HepG2 (cell line): ENCODE measurements around the gene TOP1. TPM values are rescaled to one million over a fixed set of nuclear protein-coding genes. Genes with fewer than 3 reads are reported as not detected.

ENCODE experiments used
- CEBPZ ChIP-seq: IDR thresholded peaks from 2 replicates; pipeline ENCODE4 v1.6.1; 2012; ENCODE audit warnings: low read length, improper control_type of control experiment
- CHCHD3 ChIP-seq: sonication (generic); formaldehyde crosslinking; IDR thresholded peaks from 2 replicates; pipeline ENCODE4 v1.8.0; 2022; ENCODE audit warnings: mild to moderate bottlenecking, missing genetic modification reagents, moderate library complexity
- DMTF1 ChIP-seq: sonication (generic); formaldehyde crosslinking; IDR thresholded peaks from 2 replicates; pipeline ENCODE4 v1.4.0; 2020; ENCODE audit warnings: mild to moderate bottlenecking, missing genetic modification reagents
- DNMT1 ChIP-seq: sonication (generic); formaldehyde crosslinking; IDR thresholded peaks from 2 replicates; pipeline ENCODE4 v1.5.1; 2020; ENCODE audit warnings: mild to moderate bottlenecking, missing genetic modification reagents
- DNMT3B ChIP-seq: conservative IDR thresholded peaks from 2 replicates; pipeline ENCODE4 v1.6.1; 2016; ENCODE audit warnings: missing biosample characterization, control low read depth
- FOXM1 ChIP-seq: sonication (generic); formaldehyde crosslinking; IDR thresholded peaks from 2 replicates; pipeline ENCODE4 v1.5.0; 2020; ENCODE audit warnings: missing genetic modification reagents
- GABPB1 ChIP-seq: IDR thresholded peaks from 2 replicates; pipeline ENCODE4 v1.6.1; 2016; ENCODE audit warnings: mild to moderate bottlenecking, missing genetic modification reagents, moderate library complexity, missing compliant biosample characterization
- HNRNPH1 ChIP-seq: fragments of 200-400 bp; formaldehyde crosslinking; optimal IDR thresholded peaks from 2 replicates; pipeline ENCODE3; 2017; ENCODE audit warnings: mild to moderate bottlenecking, low read depth, low read length
- MAZ ChIP-seq, 2 experiments: sonication (generic) in 1 of 2; formaldehyde crosslinking in 1 of 2; IDR thresholded peaks; 2 replicates each; pipeline versions ENCODE4 v1.5.0 to v1.6.1; 2012 to 2020; ENCODE audit warnings: low read depth in 2 of 2, mild to moderate bottlenecking in 2 of 2, borderline replicate concordance in 1 of 2, improper control_type of control experiment in 1 of 2, low read length in 1 of 2, missing genetic modification reagents in 1 of 2, moderate library complexity in 1 of 2
- RAD21 ChIP-seq: fragments of 450-650 bp; formaldehyde crosslinking; IDR thresholded peaks from 2 replicates; pipeline ENCODE4 v1.5.0; 2020; ENCODE audit warnings: mild to moderate bottlenecking
- RNF2 ChIP-seq: fragments of 450-650 bp; conservative IDR thresholded peaks from 2 replicates; pipeline ENCODE4 v1.6.1; 2016; ENCODE audit warnings: low read depth
- THAP7 ChIP-seq: sonication (generic); formaldehyde crosslinking; IDR thresholded peaks from 2 replicates; pipeline ENCODE4 v1.8.1; 2023; ENCODE audit warnings: mild to moderate bottlenecking, missing genetic modification reagents
- TOE1 ChIP-seq: sonication (generic); formaldehyde crosslinking; IDR thresholded peaks from 2 replicates; pipeline ENCODE4 v1.4.0; 2020; ENCODE audit warnings: mild to moderate bottlenecking, missing genetic modification reagents
- YY1 ChIP-seq: IDR thresholded peaks from 2 replicates; pipeline ENCODE4 v1.6.1; 2011; ENCODE audit warnings: low read length, low read depth, moderate library complexity, mild to moderate bottlenecking; ENCODE audit not compliant: insufficient read depth, insufficient replicate concordance
- ZBTB7A ChIP-seq: sonication (generic); formaldehyde crosslinking; IDR thresholded peaks from 2 replicates; pipeline ENCODE4 v1.8.0; 2022; ENCODE audit warnings: mild to moderate bottlenecking, missing genetic modification reagents
- ZFP37 ChIP-seq: sonication (generic); formaldehyde crosslinking; IDR thresholded peaks from 2 replicates; pipeline ENCODE4 v1.4.0; 2020; ENCODE audit warnings: missing genetic modification reagents, borderline replicate concordance
- ZIK1 ChIP-seq: sonication (generic); formaldehyde crosslinking; IDR thresholded peaks from 2 replicates; pipeline ENCODE4 v1.5.0; 2020; ENCODE audit warnings: mild to moderate bottlenecking, low read depth, missing genetic modification reagents, borderline replicate concordance
- ZKSCAN1 ChIP-seq: fragments of 150-350 bp; IDR thresholded peaks from 2 replicates; pipeline ENCODE4 v1.6.1; 2014; ENCODE audit warnings: low read length
- ZNF10 ChIP-seq: sonication (generic); formaldehyde crosslinking; IDR thresholded peaks from 2 replicates; pipeline ENCODE4 v1.4.0; 2020; ENCODE audit warnings: mild to moderate bottlenecking, low read depth, missing genetic modification reagents, borderline replicate concordance
- ZNF253 ChIP-seq: sonication (generic); formaldehyde crosslinking; IDR thresholded peaks from 2 replicates; pipeline ENCODE4 v1.8.0; 2022; ENCODE audit warnings: mild to moderate bottlenecking, missing genetic modification reagents, borderline replicate concordance
- ZNF3 ChIP-seq: IDR thresholded peaks from 2 replicates; pipeline ENCODE4 v1.7.0; 2017; ENCODE audit warnings: inconsistent platforms
- ZNF335 ChIP-seq: sonication (generic); formaldehyde crosslinking; IDR thresholded peaks from 2 replicates; pipeline ENCODE4 v1.4.0; 2020; ENCODE audit warnings: missing genetic modification reagents
- ZNF441 ChIP-seq: sonication (generic); formaldehyde crosslinking; IDR thresholded peaks from 2 replicates; pipeline ENCODE4 v1.7.0; 2021; ENCODE audit warnings: missing genetic modification reagents, borderline replicate concordance
- ZNF674 ChIP-seq: sonication (generic); formaldehyde crosslinking; IDR thresholded peaks from 2 replicates; pipeline ENCODE4 v1.5.0; 2020; ENCODE audit warnings: low read depth, mild to moderate bottlenecking, missing genetic modification reagents
- ZNF746 ChIP-seq: sonication (generic); formaldehyde crosslinking; IDR thresholded peaks from 2 replicates; pipeline ENCODE4 v1.8.0; 2022; ENCODE audit warnings: mild to moderate bottlenecking, missing genetic modification reagents
- polyA plus RNA-seq, 8 experiments: library from polyadenylated mRNA; depleted of rRNA in 3 of 8; stranded (reverse) in 7 of 8; unstranded in 1 of 8; fragments of >200 nt; fragmentation: Illumina TruSeq in 4 of 8; extraction: Trizol in 4 of 8; gene quantifications; 2 replicates each; pipeline versions ENCODE4 v1.2.1 to v1.2.3, GENCODE V29; 2011 to 2016; ENCODE audit warnings: low read depth in 4 of 8, missing spikeins in 1 of 8, mixed read lengths in 1 of 8; ENCODE audit not compliant: insufficient read depth in 1 of 8
- total RNA-seq, 5 experiments: library from RNA; depleted of rRNA; stranded (reverse); fragments of >200 nt; fragmentation: Illumina TruSeq; extraction: Trizol; gene quantifications; 2 replicates each; pipeline ENCODE4 v1.2.3, GENCODE V29; 2016; ENCODE audit warnings: low read depth in 1 of 5

TOP1 gene
- total and polyA plus RNA-seq, 2 of the 13 experiments (the other 11 are each of a cell fraction or from before 2014, with no cell fraction given), result 10.2 to 19.4 TPM

GRCh38 chr20:41038878-41039404, 10.3 kb downstream of the TOP1 start (continued):
- TF ChIP-seq DMTF1 (CRISPR knock-in tag) (peak; percentile 65; the same call in 1 of the 2 replicates), ZFP37 (CRISPR knock-in tag) (no peak), ZIK1 (CRISPR knock-in tag) (0 out of 2 replicates have a peak, but pooled peaks have one; percentile 44), GABPB1 (peak; percentile 52), ZKSCAN1 (no peak), ZNF335 (CRISPR knock-in tag) (0 out of 2 replicates have a peak, but pooled peaks have one; percentile 19), THAP7 (CRISPR knock-in tag) (no peak), ZNF674 (CRISPR knock-in tag) (no peak), MAZ (IDR thresholded peaks at IDR 0.05; ENCODE audit: borderline replicate concordance, low read depth, low read length) (no peak), MAZ (CRISPR knock-in tag; IDR thresholded peaks at IDR 0.05; ENCODE audit: low read depth) (peak; percentile 29; the same call in 1 of the 2 replicates), ZNF253 (CRISPR knock-in tag) (no peak), TOE1 (CRISPR knock-in tag) (no peak), ZNF10 (CRISPR knock-in tag) (no peak), CHCHD3 (CRISPR knock-in tag) (no peak), ZBTB7A (CRISPR knock-in tag) (no peak), ZNF441 (CRISPR knock-in tag) (no peak), RAD21 (no peak), ZNF746 (CRISPR knock-in tag) (no peak; the same call in 1 of the 2 replicates), DNMT3B (CRISPR knock-in tag) (peak; percentile 86; the same call in 1 of the 2 replicates), RNF2 (no peak), HNRNPH1 (no peak), FOXM1 (CRISPR knock-in tag) (no peak), CEBPZ (no peak), DNMT1 (CRISPR knock-in tag) (no peak), YY1 (peak; percentile 25), ZNF3 (no peak)
